ENCODE results near the gene DDAH1.
A peak's percentile ranks its signal among the peaks of the same experiment; 100 is the strongest.

The DDAH1 gene

GRCh38 chr1:85323770-85324169, 141.2 kb downstream of the DDAH1 start:
- no peak for DNase-seq

- no peak for DNase-seq
These were observed 142.3 kb downstream of the DDAH1 start for GRCh38 chr1:85322655-85323054.

DNA sequence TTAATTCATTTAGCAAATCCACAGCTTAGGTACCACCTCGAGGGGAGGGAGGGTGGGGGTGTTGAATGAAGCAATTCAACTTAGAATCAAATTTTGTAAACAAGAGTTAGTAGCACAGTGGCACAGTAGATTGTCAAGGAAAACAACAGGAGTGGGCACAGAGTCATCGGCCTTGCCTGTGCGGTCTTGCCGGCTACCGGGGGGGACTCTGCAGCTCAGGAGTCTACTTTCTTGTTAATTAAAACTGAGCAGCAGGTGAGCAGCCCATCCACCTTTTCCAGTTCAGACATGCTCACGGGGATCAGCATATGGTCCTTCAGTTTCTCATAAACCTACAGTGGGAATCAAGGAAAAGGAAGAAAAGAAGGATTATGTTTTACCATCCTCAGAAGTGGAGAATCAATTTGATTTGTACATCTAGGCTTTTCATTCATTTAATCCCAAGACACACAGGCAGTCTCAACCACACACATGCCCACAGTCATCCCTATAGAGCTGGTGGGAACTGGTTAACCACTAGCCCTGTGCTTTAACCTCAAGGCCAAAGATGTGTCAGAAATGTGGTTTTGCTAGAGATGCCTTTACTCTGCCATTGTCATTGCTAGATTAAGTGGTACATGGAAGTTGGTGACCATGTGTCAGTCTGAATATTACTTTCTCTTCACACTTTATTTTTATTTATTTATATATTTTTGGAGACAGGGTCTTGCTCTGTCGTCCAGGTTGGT, 143.6 kb downstream of the DDAH1 start:
- DNase-seq = no peak

- no peak for DNase-seq
These were observed 144.4 kb downstream of the DDAH1 start for GRCh38 chr1:85320371-85321131.

- no peak for DNase-seq
These were observed 145.0 kb downstream of the DDAH1 start for GRCh38 chr1:85319931-85320330.

DNA sequence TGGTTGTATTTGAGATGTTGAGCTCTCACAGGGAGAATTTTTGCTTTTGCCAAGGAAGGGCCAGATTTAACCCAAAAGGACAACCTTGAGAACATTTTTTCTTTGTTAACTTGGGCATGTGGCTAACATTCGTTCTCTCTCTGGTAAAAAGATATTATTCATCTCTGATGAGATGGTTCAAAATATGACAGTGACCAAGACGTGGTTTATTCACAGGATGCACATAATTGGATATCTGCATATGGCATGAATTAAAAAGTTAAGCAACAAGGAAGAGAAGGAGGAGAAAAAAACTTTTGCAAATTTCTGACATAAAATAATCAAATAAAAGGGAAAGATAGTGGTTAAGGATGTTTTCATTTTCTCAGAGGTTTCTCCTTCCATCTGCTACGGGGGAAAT, 145.5 kb downstream of the DDAH1 start:
- no peak for DNase-seq

DNA sequence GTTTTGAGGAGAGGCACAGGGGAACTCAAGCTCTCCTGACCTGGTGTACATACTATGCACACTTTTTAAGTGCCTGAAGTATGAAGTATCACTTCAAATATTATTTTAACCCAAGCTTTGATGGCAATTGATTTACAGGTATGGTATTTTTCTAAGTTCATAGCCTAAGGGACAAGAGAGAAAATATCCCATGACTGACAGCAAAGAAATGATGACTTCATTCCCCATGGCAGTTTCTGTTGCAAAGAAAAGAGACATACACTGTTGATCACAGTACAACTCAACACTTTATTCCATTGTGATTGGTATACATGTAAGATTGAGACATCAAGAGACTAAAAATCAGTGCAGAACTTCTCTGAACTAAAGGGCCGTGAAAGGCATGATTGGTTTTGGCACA, 146.7 kb downstream of the DDAH1 start:
- DNase-seq = no peak

DNA sequence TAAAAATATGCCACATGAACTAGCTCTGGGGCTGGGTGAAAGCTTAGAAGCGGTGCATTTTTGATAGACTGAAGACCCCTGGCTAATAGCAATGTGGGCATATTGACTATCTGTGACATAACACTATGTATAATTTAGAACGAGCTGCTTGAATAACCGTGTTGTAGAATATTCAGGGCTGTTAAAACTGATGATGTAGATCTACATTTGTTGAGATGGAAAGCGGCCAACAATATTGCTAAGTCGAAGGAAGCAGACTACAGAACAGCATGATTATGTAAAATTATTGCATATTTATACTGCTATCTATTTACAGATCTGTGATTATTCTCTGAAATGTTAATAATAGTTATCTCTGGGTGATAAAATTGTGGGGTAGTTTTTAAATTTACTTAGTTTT, 147.4 kb downstream of the DDAH1 start:
- DNase-seq = no peak

DNA sequence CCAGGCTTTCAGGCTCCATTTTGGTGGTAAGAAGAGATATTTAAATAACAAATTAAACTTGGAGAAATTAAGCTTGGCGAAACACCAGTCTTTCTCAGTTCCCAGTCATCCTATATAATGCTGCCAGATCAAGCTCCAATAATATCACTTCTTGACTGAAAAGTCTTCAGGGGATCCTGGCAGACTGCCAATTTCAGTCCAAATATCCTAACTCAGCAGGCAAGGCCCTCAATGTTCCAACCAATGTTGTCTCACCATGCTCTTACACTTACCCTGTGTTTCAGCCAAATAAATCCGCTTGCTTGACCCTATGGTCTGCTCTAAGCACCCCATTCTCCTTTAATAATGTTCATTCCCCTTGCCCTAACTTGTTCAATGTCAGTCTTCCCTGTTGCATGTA, 148.6 kb downstream of the DDAH1 start:
- DNase-seq = no peak

DNA sequence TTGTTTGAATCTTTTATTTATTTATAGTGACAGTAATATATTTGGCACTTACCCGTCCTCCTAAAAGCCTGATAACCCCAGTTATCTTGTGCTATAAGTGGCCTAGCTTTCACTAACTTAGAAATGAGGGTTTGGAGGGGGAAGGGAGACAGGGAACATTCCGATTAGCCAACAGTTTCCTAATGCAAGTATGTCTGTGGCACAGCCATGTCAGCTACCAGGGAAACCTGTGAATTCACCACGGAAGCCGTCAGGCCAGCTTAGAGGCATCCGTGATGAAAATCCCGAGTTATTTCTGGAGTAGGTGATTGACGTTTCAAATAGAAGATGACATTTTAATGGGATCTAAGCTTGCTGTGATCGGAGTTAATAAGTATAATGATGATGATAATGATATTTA, 149.2 kb downstream of the DDAH1 start:
- DNase-seq = no peak

GRCh38 chr1:85314726-85315125, 150.2 kb downstream of the DDAH1 start:
- no peak for DNase-seq

- no peak for DNase-seq
These were observed 150.9 kb downstream of the DDAH1 start for GRCh38 chr1:85313888-85314696.

GRCh38 chr1:85311818-85312217, 153.1 kb downstream of the DDAH1 start:
- DNase-seq = no peak

- no peak for DNase-seq
These were observed 156.1 kb downstream of the DDAH1 start for GRCh38 chr1:85308833-85309350.

DNA sequence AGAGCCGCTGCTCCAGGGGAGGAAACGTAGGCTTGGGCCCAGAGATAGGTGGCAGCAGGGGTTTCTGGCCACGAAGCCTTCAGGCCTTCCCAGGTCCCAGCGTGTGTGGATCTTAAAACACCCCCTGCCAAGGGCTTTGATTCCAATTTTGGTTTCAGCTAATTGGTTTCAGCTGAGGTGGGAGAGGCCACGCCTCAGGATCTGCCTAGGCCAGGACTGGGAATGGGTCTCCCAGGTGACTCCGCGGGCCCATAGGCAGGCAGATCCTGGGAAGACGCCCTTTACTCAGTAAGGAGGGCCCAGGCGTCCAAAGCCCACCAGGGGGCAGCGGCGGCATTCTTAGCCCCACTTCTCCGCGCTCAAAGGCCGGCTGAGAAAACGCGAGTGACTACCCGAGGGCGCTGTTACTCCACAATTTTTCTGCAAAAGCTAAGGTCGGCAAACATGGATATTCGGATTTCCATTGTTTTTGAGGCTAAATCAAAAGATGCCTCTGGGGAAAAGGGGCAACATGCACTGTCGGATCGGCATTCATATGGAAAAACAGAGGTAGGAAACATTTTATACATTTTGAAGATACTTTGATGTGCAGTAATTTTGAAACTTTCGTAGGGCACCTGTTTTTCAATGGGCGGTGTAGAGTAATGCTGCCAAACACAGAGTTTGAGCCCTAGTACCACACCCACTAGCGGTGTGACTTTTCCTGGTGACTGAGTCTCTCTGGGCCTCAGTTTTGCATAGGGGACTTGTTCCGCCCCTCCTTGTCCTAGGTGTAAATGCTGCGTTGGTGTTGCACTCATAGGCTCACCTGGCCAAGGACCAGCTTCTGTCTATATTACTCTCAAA, 156.7 kb downstream of the DDAH1 start:
- DNase-seq = peak; percentile 48

DNA sequence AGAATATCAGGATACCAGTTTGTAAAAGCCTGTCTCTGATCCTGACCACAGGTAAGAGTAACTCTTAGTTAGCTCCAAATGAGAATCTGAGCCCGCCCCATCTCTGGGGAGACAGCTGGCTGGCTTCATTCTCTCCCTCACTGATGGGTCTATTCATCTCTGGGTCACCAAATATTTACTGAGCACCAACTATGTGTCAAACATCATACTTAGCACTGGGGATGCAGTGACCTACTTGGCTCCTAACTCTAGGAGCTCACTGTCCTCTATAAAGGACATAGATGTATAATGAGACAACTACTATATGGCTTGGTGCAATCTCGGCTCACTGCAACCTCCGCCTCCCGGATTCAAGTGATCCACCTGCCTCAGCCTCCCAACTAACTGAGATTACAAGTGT, 158.7 kb downstream of the DDAH1 start:
- DNase-seq = no peak

GRCh38 chr1:85303440-85304162, 161.4 kb downstream of the DDAH1 start:
- no peak for DNase-seq

DNA sequence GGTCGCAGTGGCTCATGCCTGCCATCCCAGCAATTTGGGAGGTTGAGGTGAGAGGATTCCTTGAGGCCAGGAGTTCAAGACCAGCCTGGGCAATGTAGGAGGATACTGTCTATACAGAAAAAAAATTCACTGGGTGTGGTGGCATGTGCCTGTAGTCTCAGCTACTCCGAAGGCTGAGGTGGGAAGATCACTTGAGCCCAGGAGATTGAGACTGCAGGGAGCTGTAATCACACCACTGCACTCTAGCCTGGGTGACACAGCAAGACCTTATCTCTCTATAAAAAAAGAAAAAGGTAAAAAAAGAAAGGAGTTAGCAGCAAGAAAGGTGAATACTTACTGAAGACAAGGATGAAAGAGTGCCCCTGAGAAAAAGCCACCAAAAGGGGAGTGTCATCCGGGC, 164.8 kb downstream of the DDAH1 start:
- no peak for DNase-seq

GRCh38 chr1:85297855-85298629, 166.9 kb downstream of the DDAH1 start:
- DNase-seq = peak; percentile 75

- no peak for DNase-seq
These were observed 167.5 kb downstream of the DDAH1 start for GRCh38 chr1:85297538-85297854.

DNA sequence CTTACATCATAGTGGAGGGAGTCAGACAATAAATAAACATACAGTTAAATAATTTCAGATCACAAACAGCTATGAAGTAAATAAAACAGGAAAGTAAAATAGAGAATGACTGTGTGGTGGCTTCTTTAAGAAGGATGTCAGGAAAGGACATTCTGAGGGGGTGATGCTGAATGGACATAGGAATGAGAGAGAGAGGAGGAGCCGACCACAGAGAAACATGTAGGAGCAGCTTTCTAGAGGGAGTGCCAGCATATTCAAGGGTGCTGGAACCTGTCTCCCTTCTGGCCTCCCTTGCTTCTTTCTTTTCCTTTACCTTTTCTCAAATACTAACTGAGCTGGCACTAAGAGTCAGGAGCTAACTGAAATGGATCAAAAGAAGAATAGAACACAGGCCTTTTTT, 168.0 kb downstream of the DDAH1 start:
- no peak for DNase-seq
